Measurements from ENCODE around the gene RABAC1. TPM values are rescaled to one million over a fixed set of nuclear protein-coding genes. Genes with fewer than 3 reads are reported as not detected.

Gene RABAC1
- total RNA-seq, 2 experiments from 2014 or later = 171 to 191 TPM

GRCh38 chr19:41968751-41969595, 9.9 kb upstream of the RABAC1 start:
- Histone ChIP-seq H3K79me2 (ENCODE audit: insufficient read depth, low read depth, low read length) (no peaks in the 10 kb centered on the region), H3K27ac (ENCODE audit: low read depth, low read length, poor library complexity, severe bottlenecking) (no peak overlapping the region), H3K4me3 (ENCODE audit: low read depth, low read length, poor library complexity, severe bottlenecking) (no peak overlapping the region), H3K4me1 (ENCODE audit: insufficient read depth, low read length, poor library complexity, severe bottlenecking) (no peaks in the 10 kb centered on the region), H4K20me1 (ENCODE audit: insufficient read depth, low read length) (no peaks in the 10 kb centered on the region), H3K36me3 (ENCODE audit: insufficient read depth, low read length) (peaks cover 28% of the 10 kb centered on the region; the same call in 1 of the 2 replicates), H3K9me3 (ENCODE audit: low read length) (no peaks in the 10 kb centered on the region), H2AFZ (ENCODE audit: low read length) (no peak overlapping the region), H3K9me2 (ENCODE audit: insufficient read depth, low read length) (no peaks in the 10 kb centered on the region), H3K4me2 (ENCODE audit: low read length) (no peak overlapping the region)
- TF ChIP-seq CTCF (conservative IDR thresholded peaks at IDR 0.05; ENCODE audit: low read length) = no peak
- no peak for TF ChIP-seq EZH2phosphoT487 (IDR thresholded peaks at IDR 0.05; ENCODE audit: borderline replicate concordance, low read depth, low read length)
- intact Hi-C loops (cut with micrococcal nuclease; ENCODE audit: unreplicated experiment) = no loop called here
- CTCF ChIA-PET (ENCODE audit: unreplicated experiment) = no interaction called here
- POLR2A ChIA-PET = no interaction called here
- BruUV-seq (replicated peaks) = no TSS peak
- DNase-seq (ENCODE audit: low spot score) = no peak

- TF ChIP-seq CTCF (conservative IDR thresholded peaks at IDR 0.05; ENCODE audit: low read length) (no peak), EZH2phosphoT487 (IDR thresholded peaks at IDR 0.05; ENCODE audit: borderline replicate concordance, low read depth, low read length) (no peak)
- Histone ChIP-seq H3K79me2 (ENCODE audit: insufficient read depth, low read depth, low read length) (no peaks in the 10 kb centered on the region), H3K9me2 (ENCODE audit: insufficient read depth, low read length) (no peaks in the 10 kb centered on the region), H3K4me3 (ENCODE audit: low read depth, low read length, poor library complexity, severe bottlenecking) (no peak overlapping the region), H3K4me2 (ENCODE audit: low read length) (no peak overlapping the region), H4K20me1 (ENCODE audit: insufficient read depth, low read length) (no peaks in the 10 kb centered on the region), H3K27ac (ENCODE audit: low read depth, low read length, poor library complexity, severe bottlenecking) (no peak overlapping the region), H3K4me1 (ENCODE audit: insufficient read depth, low read length, poor library complexity, severe bottlenecking) (no peaks in the 10 kb centered on the region), H2AFZ (ENCODE audit: low read length) (no peak overlapping the region), H3K36me3 (ENCODE audit: insufficient read depth, low read length) (peaks cover 28% of the 10 kb centered on the region; the same call in 1 of the 2 replicates), H3K9me3 (ENCODE audit: low read length) (no peaks in the 10 kb centered on the region)
- intact Hi-C loops (cut with micrococcal nuclease; ENCODE audit: unreplicated experiment) = no loop called here
- CTCF ChIA-PET (ENCODE audit: unreplicated experiment) = no interaction called here
- BruUV-seq (replicated peaks) = no TSS peak
- POLR2A ChIA-PET = no interaction called here
- DNase-seq (ENCODE audit: low spot score) = no peak
These were observed 8.1 kb upstream of the RABAC1 start for GRCh38 chr19:41967054-41967783.

- no peaks in the 10 kb centered on the region for H3K4me1 ChIP-seq (ENCODE audit: insufficient read depth, low read length, poor library complexity, severe bottlenecking)
- no TSS peak for BruUV-seq (replicated peaks)
- H3K9me2 ChIP-seq (ENCODE audit: insufficient read depth, low read length) = no peaks in the 10 kb centered on the region
- peaks cover 20% of the 10 kb centered on the region; the same call in 1 of the 2 replicates for H3K36me3 ChIP-seq (ENCODE audit: insufficient read depth, low read length)
- POLR2A ChIA-PET = no interaction called here
- DNase-seq (ENCODE audit: low spot score) = no peak
- no peaks in the 10 kb centered on the region for H3K79me2 ChIP-seq (ENCODE audit: insufficient read depth, low read depth, low read length)
- intact Hi-C loops (cut with micrococcal nuclease; ENCODE audit: unreplicated experiment) = no loop called here
- H3K4me3 ChIP-seq (ENCODE audit: low read depth, low read length, poor library complexity, severe bottlenecking) = no peak overlapping the region
- no peak overlapping the region for H3K27ac ChIP-seq (ENCODE audit: low read depth, low read length, poor library complexity, severe bottlenecking)
- CTCF ChIA-PET (ENCODE audit: unreplicated experiment) = no interaction called here
- H4K20me1 ChIP-seq (ENCODE audit: insufficient read depth, low read length) = no peaks in the 10 kb centered on the region
- no peak overlapping the region for H3K4me2 ChIP-seq (ENCODE audit: low read length)
- H2AFZ ChIP-seq (ENCODE audit: low read length) = no peak overlapping the region
- TF ChIP-seq EZH2phosphoT487 (IDR thresholded peaks at IDR 0.05; ENCODE audit: borderline replicate concordance, low read depth, low read length) = no peak
- TF ChIP-seq CTCF (conservative IDR thresholded peaks at IDR 0.05; ENCODE audit: low read length) = no peak
- H3K9me3 ChIP-seq (ENCODE audit: low read length) = no peaks in the 10 kb centered on the region
These were observed 6.0 kb upstream of the RABAC1 start for GRCh38 chr19:41965106-41965505.

All from OCI-LY7 (cell line).